A673 (cell line): ENCODE data around the gene DPYD. TPM values are rescaled to one million over a fixed set of nuclear protein-coding genes. Genes with fewer than 3 reads are reported as not detected.

Experiments
- BruUV-seq: library from RNA; stranded (reverse); fragments of 400-500 nt; replicated peaks from 2 replicates; lab custom pipeline; 2021; lab: Mats Ljungman, UMichigan
- CTCF ChIA-PET: fragments of 300-600 bp; sonication (Branson Sonifier 250); formaldehyde crosslinking; loops from one replicate; lab custom pipeline; 2022; ENCODE audit warnings: antibody characterized with exemption; lab: Charles Lee
- POLR2A ChIA-PET: fragments of 300-600 bp; sonication (Branson Sonifier 250); formaldehyde crosslinking; loops from one replicate; lab custom pipeline; 2022; ENCODE audit warnings: antibody characterized with exemption; ENCODE audit not compliant: low non-redundant PET; lab: Charles Lee
- DNase-seq: peaks from one replicate; pipeline ENCODE4 v3.0.0-alpha.2; 2015; ENCODE audit warnings: low spot score
- H3K27ac ChIP-seq: fragments of 200-600 bp; sonication (generic); 2 replicates; pipeline ENCODE4 v1.5.1; 2016; ENCODE audit warnings: mixed run types, low read depth, mild to moderate bottlenecking, mixed read lengths, antibody characterized with exemption, low read length; ENCODE audit not compliant: poor library complexity, severe bottlenecking
- H3K27me3 ChIP-seq: fragments of 200-600 bp; sonication (generic); replicated peaks from 2 replicates; pipeline ENCODE4 v1.6.1; 2017; ENCODE audit warnings: mixed run types, low read depth, mild to moderate bottlenecking, mixed read lengths, antibody characterized with exemption, low read length; ENCODE audit not compliant: insufficient read depth, poor library complexity
- H3K36me3 ChIP-seq: fragments of 200-600 bp; sonication (generic); 2 replicates; pipeline ENCODE4 v1.6.1; 2016; ENCODE audit warnings: mixed run types, mild to moderate bottlenecking, mixed read lengths, antibody characterized with exemption, low read length; ENCODE audit not compliant: insufficient read depth, poor library complexity, severe bottlenecking
- H3K4me1 ChIP-seq: fragments of 200-600 bp; sonication (generic); 2 replicates; pipeline ENCODE4 v1.6.1; 2017; ENCODE audit warnings: mixed run types, mild to moderate bottlenecking, mixed read lengths, antibody characterized with exemption, low read length; ENCODE audit not compliant: insufficient read depth, poor library complexity, severe bottlenecking
- H3K4me3 ChIP-seq: fragments of 200-600 bp; sonication (generic); 2 replicates; pipeline ENCODE4 v1.5.1; 2016; ENCODE audit warnings: low read depth, mixed run types, mild to moderate bottlenecking, mixed read lengths, low read length; ENCODE audit not compliant: poor library complexity, severe bottlenecking
- H3K9me3 ChIP-seq: fragments of 200-600 bp; sonication (generic); 2 replicates; pipeline ENCODE4 v1.6.1; 2016; ENCODE audit warnings: mixed run types, low read depth, mild to moderate bottlenecking, mixed read lengths, antibody characterized with exemption, low read length; ENCODE audit not compliant: poor library complexity, severe bottlenecking
- EZH2 ChIP-seq: fragments of 200-600 bp; sonication (generic); IDR thresholded peaks from 2 replicates; pipeline ENCODE4 v1.6.1; 2017; ENCODE audit warnings: borderline replicate concordance, low read depth, mild to moderate bottlenecking, mixed read lengths, antibody characterized with exemption, low read length; ENCODE audit not compliant: poor library complexity, severe bottlenecking
- intact Hi-C: fragments of 100-400 bp; cut with micrococcal nuclease; formaldehyde crosslinking; loops from one replicate; pipeline ENCODE4 v1.10.0; 2022; ENCODE audit not compliant: unreplicated experiment
- total RNA-seq: library from RNA; stranded (reverse); gene quantifications from 2 replicates; pipeline ENCODE4 v1.2.3, GENCODE V29; 2021
- TF ChIP-seq, protein P1 (sequence below): fragments of 300-800, 200-600 bp; sonication (generic); conservative IDR thresholded peaks from 2 replicates; pipeline ENCODE4 v1.5.1; 2017; ENCODE audit warnings: low read depth, mild to moderate bottlenecking, antibody characterized with exemption, low read length, moderate library complexity, mixed read lengths

The DPYD gene
- total RNA-seq, 1 experiment from 2014 or later, result 13.4 TPM

DNA sequence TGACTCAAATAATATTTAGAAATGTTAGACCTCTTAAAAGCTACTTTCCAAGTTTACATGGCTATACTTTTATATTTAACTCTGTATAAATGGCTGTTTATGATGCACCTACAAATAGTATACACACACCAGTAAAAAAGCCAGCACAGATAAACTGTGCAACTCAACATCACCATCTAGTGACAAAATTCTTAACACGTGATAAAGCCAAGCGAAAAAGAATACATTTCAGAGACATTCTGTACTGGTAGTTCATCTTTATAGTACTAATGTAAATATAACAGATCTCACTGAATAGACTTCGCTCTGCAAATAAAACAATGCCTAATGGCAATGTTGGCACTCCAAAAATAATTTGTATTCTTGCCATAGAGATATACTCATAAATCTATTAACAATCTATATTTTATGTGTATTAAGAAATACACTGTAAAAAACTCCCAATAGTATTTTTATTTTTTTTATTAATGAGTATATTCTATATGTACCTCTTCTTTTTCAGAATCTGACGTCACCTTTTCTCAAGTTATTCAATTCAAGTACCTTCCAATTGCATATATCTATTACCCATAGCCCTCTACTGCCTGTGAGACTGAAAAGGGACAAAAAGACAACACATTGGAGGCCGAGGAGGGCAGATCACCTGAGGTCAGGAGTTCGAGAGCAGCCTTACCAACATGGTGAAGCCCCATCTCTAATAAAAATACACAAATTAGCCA, 100.2 kb downstream of the DPYD start:
- intact Hi-C loops, result loop anchor here (5.0 to 10.0 kb wide), 5 partner anchors 232 to 1586 kb away; no protein-coding TSS in a partner anchor
- POLR2A ChIA-PET, result no interaction called here
- peak; percentile 71 for DNase-seq
- TF ChIP-seq EZH2, result no peak
- TF ChIP-seq, protein P1, sequence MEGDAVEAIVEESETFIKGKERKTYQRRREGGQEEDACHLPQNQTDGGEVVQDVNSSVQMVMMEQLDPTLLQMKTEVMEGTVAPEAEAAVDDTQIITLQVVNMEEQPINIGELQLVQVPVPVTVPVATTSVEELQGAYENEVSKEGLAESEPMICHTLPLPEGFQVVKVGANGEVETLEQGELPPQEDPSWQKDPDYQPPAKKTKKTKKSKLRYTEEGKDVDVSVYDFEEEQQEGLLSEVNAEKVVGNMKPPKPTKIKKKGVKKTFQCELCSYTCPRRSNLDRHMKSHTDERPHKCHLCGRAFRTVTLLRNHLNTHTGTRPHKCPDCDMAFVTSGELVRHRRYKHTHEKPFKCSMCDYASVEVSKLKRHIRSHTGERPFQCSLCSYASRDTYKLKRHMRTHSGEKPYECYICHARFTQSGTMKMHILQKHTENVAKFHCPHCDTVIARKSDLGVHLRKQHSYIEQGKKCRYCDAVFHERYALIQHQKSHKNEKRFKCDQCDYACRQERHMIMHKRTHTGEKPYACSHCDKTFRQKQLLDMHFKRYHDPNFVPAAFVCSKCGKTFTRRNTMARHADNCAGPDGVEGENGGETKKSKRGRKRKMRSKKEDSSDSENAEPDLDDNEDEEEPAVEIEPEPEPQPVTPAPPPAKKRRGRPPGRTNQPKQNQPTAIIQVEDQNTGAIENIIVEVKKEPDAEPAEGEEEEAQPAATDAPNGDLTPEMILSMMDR, result peak; percentile 69
- Histone ChIP-seq H3K27ac (no peak overlapping the region), H3K27me3 (no peaks in the 10 kb centered on the region), H3K4me1 (no peaks in the 10 kb centered on the region), H3K9me3 (no peaks in the 10 kb centered on the region), H3K4me3 (no peak overlapping the region), H3K36me3 (no peaks in the 10 kb centered on the region)
- no TSS peak for BruUV-seq
- CTCF ChIA-PET, result interaction anchor here (0.7 kb wide), 1 partner anchor 591 kb away, joined by 15 read pairs; no protein-coding TSS in a partner anchor

DNA sequence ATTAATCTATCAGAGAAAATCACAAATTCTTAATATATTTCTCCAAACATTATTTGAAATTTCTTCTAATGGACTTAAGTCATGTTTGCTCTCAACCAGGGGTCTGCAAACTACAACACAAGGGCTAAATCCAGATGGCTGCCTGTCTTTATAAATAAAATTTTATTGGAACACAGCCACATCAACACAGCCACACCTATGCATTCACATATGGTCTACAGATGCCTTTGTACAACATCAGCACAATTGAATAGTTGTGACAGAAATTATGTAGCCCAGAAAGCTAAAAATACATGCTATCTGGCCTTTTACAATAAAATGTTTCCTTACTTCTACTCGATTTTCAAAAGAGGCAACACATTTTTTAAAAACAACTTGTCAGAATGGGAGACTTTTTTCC, 103.9 kb downstream of the DPYD start:
- TF ChIP-seq, protein P1, result no peak
- no peak for TF ChIP-seq EZH2

DNA sequence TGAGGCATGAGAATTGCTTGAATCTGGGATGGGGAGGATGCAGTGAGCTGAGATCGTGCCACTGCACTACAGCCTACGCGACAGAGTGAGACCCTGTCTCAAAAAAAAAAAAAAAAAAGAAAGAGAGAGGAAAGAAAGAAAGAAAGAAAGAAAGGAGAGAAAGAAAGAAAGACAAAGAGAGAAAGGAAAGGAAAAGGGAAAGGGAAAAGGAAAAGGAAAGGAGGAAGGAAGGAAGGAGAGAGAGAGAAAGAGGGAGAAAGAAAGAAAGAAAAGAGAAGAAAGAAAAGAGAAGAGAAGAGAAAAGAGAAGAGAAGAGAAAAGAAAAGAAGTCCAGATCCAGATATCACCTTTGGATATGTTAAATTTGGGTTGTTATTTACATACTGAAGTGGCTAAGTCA, 106.0 kb downstream of the DPYD start:
- ChIA-PET CTCF (no interaction called here), POLR2A (no interaction called here)
- H3K27ac ChIP-seq, result no peak overlapping the region
- TF ChIP-seq EZH2, result no peak
- TF ChIP-seq, protein P1, result no peak
- no peak overlapping the region for H3K4me3 ChIP-seq
- no peak for DNase-seq
- H3K4me1 ChIP-seq, result no peaks in the 10 kb centered on the region
- intact Hi-C loops, result loop anchor here (5.0 kb wide), 1 partner anchor 848 kb away; no protein-coding TSS in a partner anchor
- no peaks in the 10 kb centered on the region for H3K27me3 ChIP-seq
- BruUV-seq, result no TSS peak
- H3K9me3 ChIP-seq, result no peaks in the 10 kb centered on the region
- H3K36me3 ChIP-seq, result no peaks in the 10 kb centered on the region

More for the DNA sequence above, 103.9 kb downstream of the DPYD start:
- Histone ChIP-seq H3K27ac (no peak overlapping the region), H3K4me1 (no peaks in the 10 kb centered on the region), H3K9me3 (no peaks in the 10 kb centered on the region), H3K4me3 (no peak overlapping the region), H3K27me3 (no peaks in the 10 kb centered on the region), H3K36me3 (no peaks in the 10 kb centered on the region)
- ChIA-PET CTCF (interaction anchor here (0.5 kb wide), 1 partner anchor 81 kb away, joined by 3 read pairs; no protein-coding TSS in a partner anchor), POLR2A (no interaction called here)
- DNase-seq, result no peak
- intact Hi-C loops, result loop anchor here (5.0 kb wide), 1 partner anchor 850 kb away; no protein-coding TSS in a partner anchor
- BruUV-seq, result no TSS peak
